HuH-7.5 (cell line): ENCODE data around the gene DNAJC21.
A peak's percentile ranks its signal among the peaks of the same experiment; 100 is the strongest.

ENCODE experiments used
- DNase-seq: peaks from one replicate; pipeline ENCODE4 v3.0.0; 2011; ENCODE audit warnings: low spot score

DNAJC21 gene

GRCh38 chr5:34982823-34983222, 53.5 kb downstream of the DNAJC21 start:
- no peak for DNase-seq

GRCh38 chr5:34986965-34987364, 57.6 kb downstream of the DNAJC21 start:
- DNase-seq: no peak

GRCh38 chr5:34991486-34992238, 62.3 kb downstream of the DNAJC21 start:
- DNase-seq: no peak

- no peak for DNase-seq
Measured at GRCh38 chr5:34993951-34994350, 64.6 kb downstream of the DNAJC21 start.

- no peak for DNase-seq
Measured at GRCh38 chr5:34996261-34996660, 66.9 kb downstream of the DNAJC21 start.

GRCh38 chr5:34998058-34998789, 68.9 kb downstream of the DNAJC21 start:
- DNase-seq: no peak

GRCh38 chr5:35001842-35002241, 72.5 kb downstream of the DNAJC21 start:
- DNase-seq: no peak

- no peak for DNase-seq
Measured at GRCh38 chr5:35002459-35002858, 73.1 kb downstream of the DNAJC21 start.

- peak; percentile 70 for DNase-seq
Measured at GRCh38 chr5:35003018-35003957, 73.9 kb downstream of the DNAJC21 start.

GRCh38 chr5:35004200-35004599, 74.8 kb downstream of the DNAJC21 start:
- no peak for DNase-seq

- DNase-seq: no peak
Measured at GRCh38 chr5:35004771-35005170, 75.4 kb downstream of the DNAJC21 start.
